ENCODE results near the gene SERPINB10.

Gene SERPINB10

GRCh38 chr18:63949068-63949737 lies 41.4 kb downstream of the SERPINB10 start, which contains the start of gene HMSD:
Gene HMSD, plus strand, starts transcription at chr18:63949301. Its CDS starts 4,155 bp downstream, at chr18:63953456.
- DNase-seq (ENCODE audit: low spot score), result peak; percentile 22

- DNase-seq (ENCODE audit: low spot score), result peak; percentile 18
These were observed 43.5 kb downstream of the SERPINB10 start for GRCh38 chr18:63951302-63951705.

- no peak for DNase-seq (ENCODE audit: low spot score)
These were observed 46.1 kb downstream of the SERPINB10 start for GRCh38 chr18:63953811-63954210.

- DNase-seq (ENCODE audit: low spot score), result no peak
These were observed 49.0 kb downstream of the SERPINB10 start for GRCh38 chr18:63956755-63957154.

- DNase-seq (ENCODE audit: low spot score), result no peak
These were observed 53.1 kb downstream of the SERPINB10 start for GRCh38 chr18:63960891-63961290.

- no peak for DNase-seq (ENCODE audit: low spot score)
These were observed 53.8 kb downstream of the SERPINB10 start for GRCh38 chr18:63961435-63961980.

GRCh38 chr18:63962137-63962536 lies 54.4 kb downstream of the SERPINB10 start:
- DNase-seq (ENCODE audit: low spot score), result no peak

GRCh38 chr18:63963615-63964256 lies 56.0 kb downstream of the SERPINB10 start:
- DNase-seq (ENCODE audit: low spot score), result peak; percentile 56

GRCh38 chr18:63964908-63965307 lies 57.1 kb downstream of the SERPINB10 start:
- no peak for DNase-seq (ENCODE audit: low spot score)

GRCh38 chr18:63965716-63966330 lies 58.1 kb downstream of the SERPINB10 start:
- DNase-seq (ENCODE audit: low spot score), result no peak

- peak; percentile 96 for DNase-seq (ENCODE audit: low spot score)
These were observed 62.4 kb downstream of the SERPINB10 start, which contains the start of gene SERPINB8 for GRCh38 chr18:63969942-63970808. Gene SERPINB8, plus strand, starts transcription at chr18:63970081. Its CDS starts 8,228 bp downstream, at chr18:63978309.

GRCh38 chr18:63970809-63971205 lies 63.0 kb downstream of the SERPINB10 start:
- DNase-seq (ENCODE audit: low spot score), result peak; percentile 80

- no peak for DNase-seq (ENCODE audit: low spot score)
These were observed 63.7 kb downstream of the SERPINB10 start for GRCh38 chr18:63971320-63972001.

GRCh38 chr18:63972002-63972376 lies 64.2 kb downstream of the SERPINB10 start:
- DNase-seq (ENCODE audit: low spot score), result no peak

- peak; percentile 25 for DNase-seq (ENCODE audit: low spot score)
These were observed 67.2 kb downstream of the SERPINB10 start for GRCh38 chr18:63974991-63975390.

- no peak for DNase-seq (ENCODE audit: low spot score)
These were observed 67.9 kb downstream of the SERPINB10 start for GRCh38 chr18:63975628-63976027.

GRCh38 chr18:63977040-63977439 lies 69.3 kb downstream of the SERPINB10 start:
- no peak for DNase-seq (ENCODE audit: low spot score)

GRCh38 chr18:63979409-63979920 lies 71.7 kb downstream of the SERPINB10 start:
- DNase-seq (ENCODE audit: low spot score), result peak; percentile 79

- peak; percentile 30 for DNase-seq (ENCODE audit: low spot score)
These were observed 72.3 kb downstream of the SERPINB10 start for GRCh38 chr18:63980027-63980426.

- DNase-seq (ENCODE audit: low spot score), result no peak
These were observed 73.2 kb downstream of the SERPINB10 start for GRCh38 chr18:63980896-63981460.

- no peak for DNase-seq (ENCODE audit: low spot score)
These were observed 74.0 kb downstream of the SERPINB10 start for GRCh38 chr18:63981719-63982118.
